ENCODE results near the gene DUSP23. TPM values are rescaled to one million over a fixed set of nuclear protein-coding genes. Genes with fewer than 3 reads are reported as not detected.

DUSP23 gene
- total RNA-seq, 1 donor from 2014 or later: 35.5 TPM

DNA sequence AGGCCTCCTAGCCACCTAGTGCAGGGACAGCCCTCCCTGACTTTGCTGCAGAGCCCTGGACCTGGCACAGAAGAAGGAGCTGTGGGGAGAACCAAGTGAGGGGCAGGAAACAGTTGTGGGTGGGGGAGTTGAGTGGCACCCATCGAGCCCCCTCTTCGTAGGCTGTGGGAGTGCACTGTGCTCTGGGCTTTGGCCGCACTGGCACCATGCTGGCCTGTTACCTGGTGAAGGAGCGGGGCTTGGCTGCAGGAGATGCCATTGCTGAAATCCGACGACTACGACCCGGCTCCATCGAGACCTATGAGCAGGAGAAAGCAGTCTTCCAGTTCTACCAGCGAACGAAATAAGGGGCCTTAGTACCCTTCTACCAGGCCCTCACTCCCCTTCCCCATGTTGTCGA is 1.2 kb downstream of the DUSP23 start:
- DNase-seq (ENCODE audit: low spot score) (no peak), ATAC-seq (no peak)

GRCh38 chr1:159783724-159784123 is 3.0 kb downstream of the DUSP23 start:
- DNase-seq (ENCODE audit: low spot score) (no peak), ATAC-seq (no peak)

GRCh38 chr1:159786465-159786864 is 5.7 kb downstream of the DUSP23 start:
- ATAC-seq: no peak
- DNase-seq (ENCODE audit: low spot score): no peak

DNA sequence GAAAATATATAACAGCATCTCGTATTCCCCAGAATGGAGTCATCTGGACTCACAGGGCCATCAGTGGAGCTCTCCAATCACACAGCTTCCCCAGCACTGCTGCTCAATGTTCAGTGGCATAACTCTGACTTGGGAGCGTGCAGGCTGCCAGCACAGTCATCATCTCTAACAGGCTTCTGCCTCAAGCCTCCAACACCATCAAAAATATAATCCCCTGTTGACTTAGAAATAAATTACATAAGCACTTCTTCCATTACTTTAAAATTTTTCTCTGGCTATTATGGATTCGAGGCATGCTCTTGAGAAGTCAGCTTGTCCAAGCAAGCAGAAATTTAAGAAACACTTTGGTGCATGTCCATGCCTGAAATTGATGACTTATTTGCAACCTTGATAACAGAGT is 6.2 kb downstream of the DUSP23 start:
- ATAC-seq: no peak
- DNase-seq (ENCODE audit: low spot score): no peak

- ATAC-seq (peak; percentile 95), DNase-seq (ENCODE audit: low spot score) (no peak)
Measured at GRCh38 chr1:159790237-159790917, 9.6 kb downstream of the DUSP23 start.

DNA sequence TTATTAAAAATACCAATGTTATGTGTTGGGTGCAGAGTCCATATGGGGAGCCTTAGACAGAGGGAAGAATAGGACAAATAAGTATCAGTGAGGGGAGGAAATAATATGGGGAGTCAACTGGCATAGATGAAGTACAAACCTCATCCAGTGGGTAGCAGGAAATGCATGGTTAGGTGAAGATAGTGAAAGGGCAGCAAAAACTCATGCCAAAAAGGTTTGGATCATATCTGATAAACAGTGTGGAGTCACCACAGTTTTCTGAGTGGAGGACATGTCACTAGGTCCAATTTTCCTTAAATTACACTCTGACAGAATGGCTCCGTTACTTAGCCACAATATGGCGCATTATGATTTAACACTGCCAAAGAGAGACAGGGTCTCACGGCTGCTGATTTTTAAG is 10.3 kb downstream of the DUSP23 start:
- DNase-seq (ENCODE audit: low spot score) (no peak), ATAC-seq (no peak)

DNA sequence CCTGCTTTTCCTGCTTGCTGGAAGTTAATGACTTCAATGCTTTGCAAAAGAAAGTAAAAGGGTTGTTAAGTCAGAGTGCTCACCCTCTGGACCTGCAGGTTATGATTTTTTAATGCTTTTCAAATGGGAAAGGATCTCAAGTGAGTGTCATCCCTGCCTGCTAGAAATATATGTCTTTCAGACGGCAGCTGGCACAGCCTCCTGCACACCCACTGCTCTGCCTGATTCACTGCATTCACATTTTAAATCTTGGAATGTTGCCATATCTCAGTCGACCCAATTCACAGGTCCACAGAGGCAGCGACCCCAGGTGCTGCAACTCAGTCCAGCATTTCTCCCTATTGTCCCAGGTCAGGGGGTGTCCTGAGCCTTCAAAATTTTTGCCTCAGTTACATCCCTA is 10.7 kb downstream of the DUSP23 start:
- DNase-seq (ENCODE audit: low spot score): no peak
- ATAC-seq: no peak

DNA sequence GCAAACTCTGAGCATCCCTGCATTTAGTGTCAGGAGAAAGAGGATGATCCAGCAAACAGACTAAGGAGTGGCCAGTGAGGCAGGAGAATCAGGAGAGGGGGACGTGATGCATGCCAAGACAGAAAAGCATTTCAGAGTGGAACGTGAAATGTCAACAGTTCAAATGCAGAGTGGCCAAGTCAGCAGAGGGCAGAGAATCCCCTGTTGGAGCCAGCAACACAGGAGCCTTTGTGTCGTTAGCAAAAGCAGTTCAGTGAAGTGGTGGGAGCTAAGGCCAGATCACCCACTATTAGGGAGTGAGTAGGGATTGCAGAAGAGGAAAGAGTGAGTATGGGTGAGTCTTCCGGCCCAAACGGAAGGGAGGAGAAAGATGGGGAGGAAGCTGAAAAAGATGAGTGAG is 14.8 kb downstream of the DUSP23 start:
- no peak for DNase-seq (ENCODE audit: low spot score)

DNA sequence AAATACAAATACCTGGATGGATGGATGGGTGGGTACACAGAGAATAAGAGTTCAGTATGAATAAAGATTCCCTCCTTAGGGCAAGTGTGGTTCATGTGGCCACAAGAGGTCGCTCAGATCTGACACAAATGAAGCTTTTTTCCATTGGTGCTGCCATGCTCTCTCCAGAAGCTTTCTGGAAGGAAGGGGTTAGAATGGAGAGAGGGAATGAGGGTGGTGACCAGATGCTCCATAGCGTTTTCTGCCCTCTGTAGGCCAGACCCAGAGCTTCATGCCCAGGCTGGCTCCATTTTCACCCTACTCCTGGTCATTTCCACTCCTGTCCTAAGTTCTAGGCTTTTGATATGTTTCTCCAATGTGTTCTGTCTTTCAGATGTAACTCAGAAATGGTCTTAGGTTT is 18.1 kb downstream of the DUSP23 start:
- ATAC-seq (peak; percentile 98), DNase-seq (ENCODE audit: low spot score) (peak; percentile 64)

More for the DNA sequence above, 14.8 kb downstream of the DUSP23 start:
- no peak for ATAC-seq

DNA sequence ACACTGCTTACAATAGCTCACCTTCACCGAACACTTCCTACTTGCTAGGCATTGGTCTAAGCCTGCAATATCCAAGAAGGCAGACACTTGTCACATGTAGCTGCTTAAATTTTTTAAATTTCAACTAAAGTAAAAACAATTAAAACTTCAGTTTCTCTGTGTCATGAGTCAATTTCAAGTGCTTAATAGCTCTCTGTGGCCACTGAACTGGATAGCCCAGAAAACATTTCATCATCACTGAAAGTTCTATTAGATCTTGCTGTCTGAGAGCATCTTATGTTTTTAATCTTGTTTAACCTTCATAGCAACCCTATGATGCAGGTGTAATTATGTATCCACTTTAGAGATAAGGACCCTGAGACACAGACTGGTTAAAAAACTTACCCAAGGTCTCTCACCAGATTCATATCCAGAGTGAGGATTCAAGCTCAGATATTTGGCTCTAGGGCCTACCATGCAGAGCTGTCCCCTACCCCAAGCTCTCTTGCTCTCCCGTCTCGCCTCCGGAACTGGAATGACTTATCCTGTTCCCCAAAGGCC is 18.8 kb downstream of the DUSP23 start:
- ATAC-seq (no peak), DNase-seq (ENCODE audit: low spot score) (no peak)

- ATAC-seq: no peak
- DNase-seq (ENCODE audit: low spot score): no peak
Measured at GRCh38 chr1:159800177-159800930, 19.6 kb downstream of the DUSP23 start.

- DNase-seq (ENCODE audit: low spot score) (no peak), ATAC-seq (no peak)
Measured at GRCh38 chr1:159802111-159802510, 21.3 kb downstream of the DUSP23 start, which contains the start of gene FCRL6. TSS of gene FCRL6 (plus strand) at chr1:159802360. CDS start at chr1:159802425, 65 bp downstream.

- DNase-seq (ENCODE audit: low spot score) (no peak), ATAC-seq (no peak)
Measured at GRCh38 chr1:159803956-159804689, 23.4 kb downstream of the DUSP23 start.

- DNase-seq (ENCODE audit: low spot score) (no peak), ATAC-seq (no peak)
Measured at GRCh38 chr1:159804924-159805323, 24.2 kb downstream of the DUSP23 start.

- ATAC-seq (no peak), DNase-seq (ENCODE audit: low spot score) (no peak)
Measured at GRCh38 chr1:159815926-159816325, 35.2 kb downstream of the DUSP23 start.

DNA sequence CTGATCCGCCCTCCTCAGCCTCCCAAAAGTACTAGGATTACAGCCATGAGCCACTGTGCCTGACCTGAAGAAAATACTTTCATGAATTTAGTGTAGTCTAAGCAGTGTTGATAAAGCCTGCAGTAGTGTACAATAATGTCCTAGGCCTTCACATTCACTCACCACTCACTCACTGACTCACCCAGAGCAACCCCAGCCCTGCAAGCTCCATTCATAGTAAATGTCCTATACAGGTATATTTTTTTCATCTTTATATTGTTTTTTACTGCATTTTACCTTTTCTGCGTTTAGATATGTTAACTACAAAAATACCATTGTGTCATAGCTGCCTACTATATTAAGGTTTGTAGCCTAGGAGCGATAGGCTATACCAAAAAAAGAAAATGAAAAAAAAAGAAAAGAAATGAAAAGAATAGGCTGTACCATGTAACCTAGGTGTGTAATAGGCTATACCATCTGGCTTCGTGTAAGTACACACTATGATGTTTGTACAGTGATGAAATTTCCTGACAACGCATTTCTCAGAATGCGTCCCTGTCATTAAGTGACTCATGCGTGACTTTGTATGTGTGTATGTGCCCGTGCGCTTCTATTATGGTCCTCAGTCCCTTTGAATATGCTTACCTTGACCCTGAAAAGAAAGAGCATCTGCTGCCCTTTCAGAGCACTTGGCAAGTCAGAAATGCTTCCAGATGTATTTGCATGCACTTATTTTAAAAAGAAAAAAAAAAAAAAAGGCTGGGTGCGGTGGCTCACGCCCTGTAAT is 36.7 kb downstream of the DUSP23 start:
- ATAC-seq (no peak), DNase-seq (ENCODE audit: low spot score) (no peak)

GRCh38 chr1:159821171-159821867 is 40.6 kb downstream of the DUSP23 start:
- ATAC-seq (peak; percentile 32), DNase-seq (ENCODE audit: low spot score) (no peak)

DNA sequence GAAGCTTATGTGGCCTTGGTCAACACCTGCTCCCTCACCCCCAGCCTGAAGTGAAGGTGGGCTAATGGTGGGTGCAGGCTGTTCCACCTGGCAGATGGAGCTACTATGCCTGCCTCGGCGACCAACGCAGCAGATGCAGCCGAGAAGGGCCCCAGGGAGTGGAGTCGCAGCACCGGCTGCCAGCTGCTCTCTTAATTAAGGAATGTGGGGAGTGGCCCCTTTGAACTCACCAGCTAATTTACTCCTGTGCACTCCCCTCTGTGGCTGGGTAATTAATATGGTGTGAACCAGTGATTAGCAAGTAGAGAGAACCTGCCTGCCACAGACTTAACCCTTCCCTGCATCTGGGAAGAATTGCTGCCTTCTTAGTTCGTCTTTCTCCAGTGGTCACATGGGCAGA is 42.6 kb downstream of the DUSP23 start:
- ATAC-seq: no peak
- DNase-seq (ENCODE audit: low spot score): no peak

GRCh38 chr1:159825564-159825963 is 44.8 kb downstream of the DUSP23 start:
- ATAC-seq: no peak
- no peak for DNase-seq (ENCODE audit: low spot score)

GRCh38 chr1:159826441-159827101 is 45.8 kb downstream of the DUSP23 start, which contains the start of gene SLAMF8:
TSS of gene SLAMF8 (plus strand) at chr1:159826873. CDS start at chr1:159826899, 26 bp downstream.
- DNase-seq (ENCODE audit: low spot score): no peak
- ATAC-seq: peak; percentile 32

Measured in left lobe of liver (tissue), 2 donors.